Left kidney (tissue), 2 donors: ENCODE data around the gene ZBTB44. TPM values are rescaled to one million over a fixed set of nuclear protein-coding genes. Genes with fewer than 3 reads are reported as not detected.
"Not testable (repeated sequence)": the region's sequence is repeated elsewhere in the genome, so short reads cannot be mapped to it uniquely, and the experiment has no call there.

ENCODE experiments used
- DNase-seq: peaks from one replicate; pipeline ENCODE4 v3.0.0-alpha.2; 2013
- polyA plus RNA-seq: library from polyadenylated mRNA; unstranded; fragments of 120-200 nt; gene quantifications from one replicate; pipeline ENCODE4 v1.2.1, GENCODE V29; 2013; ENCODE audit not compliant: insufficient read length

The ZBTB44 gene
- polyA plus RNA-seq, 1 donor: 72.0 TPM

DNA sequence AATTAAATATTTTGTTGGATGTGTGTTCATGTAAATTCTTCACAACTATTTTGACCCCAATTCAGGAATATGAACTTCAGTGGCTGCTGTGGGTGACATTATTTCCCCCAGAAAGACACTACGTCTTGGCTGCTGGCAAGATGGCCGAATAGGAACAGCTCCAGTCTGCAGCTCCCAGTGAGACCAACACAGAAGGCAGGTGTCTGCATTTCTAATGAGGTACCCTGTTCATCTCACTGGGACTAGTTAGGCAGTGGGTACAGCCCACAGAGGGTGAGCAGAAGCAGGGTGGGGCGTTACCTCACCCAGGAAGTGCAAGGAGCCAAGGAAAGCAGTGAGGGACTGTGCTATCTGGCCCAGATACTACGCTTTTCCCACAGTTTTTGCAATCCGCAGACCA, 65.3 kb downstream of the ZBTB44 start:
- no peak for DNase-seq

DNA sequence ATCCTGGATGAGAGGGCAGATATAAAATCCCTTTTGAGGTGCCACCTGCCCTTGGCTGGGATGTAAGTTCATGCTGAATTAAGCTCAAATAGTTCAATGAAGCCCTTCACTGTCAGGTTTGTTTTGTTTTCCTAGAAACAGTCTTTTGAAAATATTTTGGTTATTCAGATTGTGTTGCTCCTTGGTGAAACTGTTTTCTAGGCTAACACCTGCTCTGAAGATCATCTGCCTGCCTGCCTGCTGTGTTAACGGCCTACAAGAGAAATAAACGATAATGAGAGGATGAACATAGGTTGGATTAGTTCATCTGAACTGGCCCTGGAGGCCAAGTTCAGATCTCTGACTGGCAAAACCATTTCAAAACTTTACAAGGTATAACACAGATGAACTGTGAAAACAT, 67.4 kb downstream of the ZBTB44 start:
- no peak for DNase-seq

DNA sequence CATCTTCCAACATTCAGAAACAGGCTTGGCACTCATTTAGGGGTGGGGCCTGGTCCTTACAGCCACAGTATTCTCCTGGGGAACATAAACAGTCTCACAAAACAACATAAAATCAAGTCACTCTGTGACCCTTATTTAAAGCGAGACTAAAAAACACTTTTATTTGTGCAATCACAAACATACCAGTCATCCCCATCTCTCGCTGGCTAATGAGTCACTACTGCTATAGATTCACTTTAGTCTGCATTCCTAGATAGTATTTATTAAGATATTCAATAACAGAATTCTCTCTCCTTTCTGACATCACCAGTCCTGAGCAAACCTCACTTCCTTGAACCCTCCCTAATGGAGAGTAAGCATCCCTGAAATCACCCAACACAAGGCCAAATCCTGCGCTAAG, 68.0 kb downstream of the ZBTB44 start:
- DNase-seq: no peak

DNA sequence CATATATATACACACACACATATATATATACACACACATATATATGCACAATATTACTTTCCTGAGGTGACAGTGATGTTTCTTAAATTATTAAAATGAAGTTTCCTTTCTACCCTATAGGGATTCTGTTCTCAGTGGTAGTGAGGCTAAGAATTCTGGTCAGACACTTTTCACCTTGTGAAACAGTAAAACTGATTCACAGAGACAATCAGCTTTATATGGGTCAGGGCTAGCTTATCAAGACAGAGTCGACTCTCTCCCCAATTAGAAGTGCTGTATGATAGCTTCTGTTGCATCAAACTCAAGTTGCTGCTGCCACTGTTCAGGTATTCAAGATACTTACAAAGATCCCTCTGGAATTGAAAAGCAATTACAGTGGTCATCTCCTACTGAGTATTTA, 68.4 kb downstream of the ZBTB44 start:
- DNase-seq: no peak

DNA sequence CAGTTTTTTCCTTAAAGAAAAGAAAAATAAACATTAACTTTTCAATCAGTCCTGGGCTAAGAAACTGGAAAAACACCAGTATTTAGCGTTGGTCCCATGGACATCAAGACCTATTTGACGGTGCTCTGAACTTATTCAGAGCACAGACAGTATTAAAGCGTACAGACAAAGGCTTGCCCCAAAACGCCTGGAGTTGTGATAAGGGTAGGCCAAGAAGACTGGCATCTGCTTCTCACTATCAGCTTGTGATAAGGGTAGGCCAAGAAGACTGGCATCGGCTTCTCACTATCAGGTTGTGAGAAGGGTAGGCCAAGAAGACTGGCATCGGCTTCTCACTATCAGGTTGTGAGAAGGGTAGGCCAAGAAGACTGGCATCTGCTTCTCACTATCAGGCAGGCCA, 69.3 kb downstream of the ZBTB44 start:
- DNase-seq: not testable (repeated sequence)

DNA sequence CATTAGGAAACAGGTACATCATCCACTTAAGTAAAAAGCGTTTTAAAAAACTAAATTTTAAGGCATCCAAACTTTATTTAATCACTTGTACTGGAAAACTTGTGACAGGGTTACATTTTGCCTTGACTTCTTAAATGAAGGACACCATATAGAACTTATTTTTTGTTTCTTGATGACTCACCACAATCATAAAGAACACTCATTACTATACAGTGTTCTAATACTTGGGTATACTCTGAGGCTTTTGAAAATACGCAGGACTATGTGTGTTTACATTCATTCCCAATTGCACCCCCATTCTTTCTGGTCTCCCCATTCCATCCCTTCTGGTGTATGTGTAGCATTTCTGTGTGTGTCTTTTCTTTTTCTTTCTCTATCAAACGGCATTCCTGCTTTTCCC, 69.9 kb downstream of the ZBTB44 start:
- no peak for DNase-seq

DNA sequence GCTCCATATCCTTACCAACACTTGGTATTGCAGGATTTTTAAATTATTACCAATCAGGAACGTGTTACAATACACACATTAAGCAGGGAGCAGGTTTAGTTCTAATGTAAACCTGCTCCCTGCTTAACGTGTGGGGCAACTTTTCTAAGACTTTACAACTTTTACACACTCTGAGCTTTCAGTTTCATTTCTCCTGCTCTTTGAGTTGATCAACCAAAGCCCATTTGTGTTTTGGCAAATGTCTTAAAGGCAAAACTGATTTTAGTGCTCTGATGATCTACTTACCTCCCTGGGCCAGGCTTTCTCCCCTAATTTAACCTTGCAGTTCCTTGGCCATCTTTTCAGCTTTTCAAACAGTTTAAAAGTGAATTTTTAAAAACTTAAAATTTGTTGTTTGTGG, 70.9 kb downstream of the ZBTB44 start:
- DNase-seq: no peak

DNA sequence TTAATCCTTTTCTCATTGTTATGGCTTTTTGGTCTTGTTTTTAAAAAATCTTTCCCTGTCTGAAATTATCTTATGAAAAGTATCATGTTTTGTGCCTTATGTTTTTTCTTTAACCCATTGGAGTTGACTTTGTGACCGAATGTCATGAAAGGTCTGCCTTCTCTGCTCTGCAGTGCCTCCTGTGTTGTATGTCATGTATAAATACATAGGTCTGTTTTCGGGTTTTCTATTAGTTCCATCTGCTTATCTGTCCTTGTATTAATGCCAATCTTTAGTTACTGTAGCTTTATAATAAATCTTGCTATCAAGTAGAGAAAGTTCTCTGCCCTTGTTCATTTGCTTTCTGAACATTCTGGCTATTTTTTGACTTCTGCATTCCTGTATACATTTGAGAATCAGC, 73.0 kb downstream of the ZBTB44 start:
- no peak for DNase-seq

DNA sequence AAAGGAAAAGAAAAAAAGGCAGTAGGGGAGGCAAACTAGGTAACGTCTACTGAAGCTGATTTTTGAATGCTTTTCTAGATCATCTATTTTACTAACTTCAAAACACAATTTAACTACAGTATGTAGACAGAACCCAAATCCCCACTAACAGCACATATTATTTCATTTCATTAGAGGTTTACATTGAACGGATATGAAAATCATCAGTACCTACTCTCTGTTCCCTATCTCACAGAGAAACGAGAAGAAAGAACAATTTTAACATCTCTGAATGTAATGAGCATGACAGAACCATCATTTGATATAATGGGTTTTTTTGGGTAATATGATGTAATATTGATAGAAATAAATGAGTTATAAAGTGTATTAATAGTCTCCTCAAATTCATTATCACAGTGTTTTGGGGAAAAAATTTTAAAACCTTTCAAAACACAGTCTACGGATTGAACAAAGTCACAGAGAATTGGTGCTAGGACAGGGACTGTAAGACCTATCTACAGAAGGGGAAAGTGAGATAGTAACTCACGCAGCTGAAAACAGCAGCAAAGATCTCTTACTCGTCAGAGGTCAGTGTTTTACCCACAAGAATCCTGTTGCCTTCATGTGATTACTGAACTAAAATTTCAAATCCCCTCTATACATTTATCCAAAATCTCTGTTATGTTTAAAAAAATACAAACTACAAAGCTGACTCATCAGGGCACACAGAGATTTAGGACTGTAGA, 77.3 kb downstream of the ZBTB44 start:
- no peak for DNase-seq

DNA sequence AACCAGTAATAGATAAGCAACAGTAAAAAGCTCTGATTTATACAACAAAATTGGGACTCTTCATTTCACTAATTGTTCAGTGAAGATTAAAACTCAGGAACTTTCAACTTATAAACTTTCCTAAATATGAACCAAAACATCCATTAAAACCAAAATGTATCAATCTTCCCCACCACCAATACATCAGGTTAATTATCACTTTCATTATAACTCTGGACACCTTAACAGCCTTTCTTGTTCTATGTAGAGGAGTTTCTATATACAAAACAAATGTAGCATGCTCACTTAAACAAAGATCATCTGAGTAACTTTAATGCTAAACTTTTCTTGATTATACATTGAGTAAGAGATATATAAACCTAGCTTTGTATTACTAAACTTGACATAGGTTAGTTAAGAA, 80.4 kb downstream of the ZBTB44 start:
- DNase-seq: no peak

DNA sequence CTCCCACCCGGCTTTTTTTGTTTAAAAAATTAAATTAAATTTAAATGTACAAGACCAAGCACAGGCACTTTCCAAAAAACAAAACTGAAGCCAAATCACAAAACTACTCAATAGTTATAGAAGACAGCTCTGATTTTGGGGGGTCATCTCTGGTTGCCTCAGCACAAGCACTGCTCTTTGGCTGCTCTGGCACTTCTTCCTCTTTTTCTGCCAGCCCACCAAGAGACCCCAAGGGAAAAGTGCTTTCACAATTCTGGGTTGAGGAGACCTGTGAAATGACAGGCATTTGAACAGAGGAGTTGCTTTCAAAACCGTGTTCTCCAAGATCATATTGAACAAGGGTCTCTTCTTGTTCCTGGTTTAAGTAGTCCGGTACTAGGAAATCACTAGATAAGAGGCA, 80.8 kb downstream of the ZBTB44 start:
- DNase-seq: not testable (repeated sequence)

DNA sequence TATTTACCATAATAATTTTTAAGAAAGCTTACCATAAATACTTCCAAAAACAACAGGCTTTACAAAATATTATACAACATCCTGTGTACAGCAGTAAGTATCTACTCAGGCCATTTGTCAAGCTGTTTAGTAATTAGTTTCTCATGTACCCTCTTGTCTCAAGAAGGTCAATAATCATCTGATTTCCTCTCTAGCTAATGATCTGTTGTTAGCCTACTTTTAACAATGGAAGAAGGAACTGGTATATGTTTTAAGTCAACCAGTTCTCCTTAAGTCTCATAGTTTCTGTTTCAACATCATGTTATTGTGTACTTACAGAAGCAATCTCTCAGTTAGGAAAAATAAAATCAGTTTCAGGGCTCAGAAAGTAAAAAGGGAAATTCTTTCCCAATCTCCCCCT, 81.2 kb downstream of the ZBTB44 start:
- not testable (repeated sequence) for DNase-seq

DNA sequence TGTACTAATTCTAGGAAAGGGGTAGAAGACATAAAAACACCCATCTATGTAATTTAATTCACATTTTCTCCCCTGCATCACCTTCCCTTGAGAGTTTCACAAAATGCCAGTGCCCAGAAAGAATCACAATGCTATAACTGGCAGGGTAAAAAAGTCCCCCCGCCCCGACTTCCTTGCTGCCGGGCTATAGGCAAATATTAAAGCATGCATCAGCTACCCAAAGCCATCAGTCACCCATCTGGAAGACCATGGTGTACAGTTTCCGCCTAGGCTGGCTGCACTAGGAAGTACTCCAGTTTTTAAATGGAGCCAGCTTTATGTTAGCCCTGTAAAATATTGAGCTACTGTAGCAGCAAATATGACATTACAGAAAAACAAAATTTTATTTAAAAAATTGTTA, 87.3 kb downstream of the ZBTB44 start:
- no peak for DNase-seq

DNA sequence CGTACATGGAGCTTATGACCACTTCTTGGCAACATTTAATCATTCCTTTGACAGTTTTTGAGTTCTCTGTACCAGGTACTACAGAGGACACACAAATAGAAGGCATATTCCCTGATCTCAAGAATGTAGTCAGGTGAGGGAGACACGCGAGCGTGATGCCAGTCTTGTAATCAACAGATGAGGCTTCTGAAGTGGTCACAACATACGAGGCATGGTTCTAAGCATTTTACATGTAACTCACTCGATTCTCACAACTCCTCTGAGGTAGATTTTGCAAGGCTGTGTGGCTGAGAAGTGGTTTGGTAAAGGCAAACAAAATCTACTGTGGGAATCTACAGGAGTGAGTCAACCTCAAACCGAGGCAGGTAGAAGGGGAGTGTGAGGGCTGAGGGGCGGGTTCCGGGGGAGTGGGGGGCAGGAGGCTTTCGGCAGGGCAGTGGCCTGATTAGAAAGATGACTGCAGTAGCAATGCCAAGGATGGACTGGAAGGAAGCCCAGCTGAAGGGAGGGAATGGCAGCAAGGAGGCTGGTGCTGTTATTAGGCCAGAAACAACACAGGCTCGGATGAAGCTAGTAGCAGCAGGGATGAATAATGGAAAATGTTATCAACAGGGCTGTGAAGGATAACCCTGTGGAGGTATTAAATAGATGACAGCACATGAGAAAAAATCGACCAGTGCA, 91.3 kb downstream of the ZBTB44 start:
- DNase-seq: no peak

DNA sequence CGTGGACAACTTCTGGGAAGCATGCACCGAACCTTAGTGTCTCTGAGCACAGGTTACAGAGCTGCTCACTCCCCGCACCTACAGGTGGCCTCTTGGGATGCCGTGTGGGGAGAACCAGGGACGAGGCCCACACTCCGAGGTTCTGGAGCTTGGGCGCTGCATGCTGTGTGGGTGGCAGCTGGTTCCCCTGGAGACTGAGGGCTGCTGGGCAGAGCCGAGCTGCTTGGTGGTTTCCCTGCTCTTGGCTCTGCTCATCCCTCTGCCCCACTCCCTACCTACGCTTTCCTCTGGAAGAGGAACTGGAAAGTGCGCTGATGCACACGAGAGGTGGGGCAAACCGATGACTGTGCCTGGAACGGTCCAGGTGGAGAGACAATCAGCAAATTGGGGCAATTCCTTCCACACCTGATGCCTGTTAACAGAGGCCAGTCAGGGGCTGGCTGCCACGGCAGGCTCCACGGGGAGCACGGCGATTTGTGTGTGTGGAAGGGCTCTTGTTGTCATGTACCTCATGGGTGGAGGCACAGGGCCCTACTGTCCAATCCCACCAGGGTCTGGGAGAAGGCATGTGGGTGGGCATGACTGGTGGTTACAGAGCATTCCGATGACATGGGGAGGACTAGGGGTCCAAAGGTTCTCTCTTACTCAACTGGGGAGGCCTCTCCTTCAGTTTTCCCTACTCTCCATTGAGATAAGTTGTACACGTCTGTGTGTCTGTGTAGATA, 94.2 kb downstream of the ZBTB44 start:
- no peak for DNase-seq

DNA sequence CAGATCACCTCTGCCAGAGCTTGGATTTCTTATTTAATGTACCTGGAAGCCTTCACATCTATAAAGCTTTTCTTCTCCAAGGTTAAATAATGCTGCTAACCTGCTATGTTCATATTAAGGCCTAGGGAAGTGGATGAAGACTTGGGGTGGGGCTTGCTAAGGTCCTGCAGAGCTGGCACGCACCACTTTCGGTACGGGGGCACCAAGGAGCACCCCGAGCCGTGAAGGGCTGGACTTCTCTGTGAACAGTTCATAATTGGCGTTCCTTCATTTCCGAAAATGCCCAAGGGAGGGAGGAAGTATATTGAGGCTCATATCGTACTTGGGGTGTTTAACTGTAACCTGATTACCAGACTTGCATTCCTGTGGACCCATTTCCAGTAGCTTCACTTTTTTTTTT, 95.6 kb downstream of the ZBTB44 start:
- no peak for DNase-seq

DNA sequence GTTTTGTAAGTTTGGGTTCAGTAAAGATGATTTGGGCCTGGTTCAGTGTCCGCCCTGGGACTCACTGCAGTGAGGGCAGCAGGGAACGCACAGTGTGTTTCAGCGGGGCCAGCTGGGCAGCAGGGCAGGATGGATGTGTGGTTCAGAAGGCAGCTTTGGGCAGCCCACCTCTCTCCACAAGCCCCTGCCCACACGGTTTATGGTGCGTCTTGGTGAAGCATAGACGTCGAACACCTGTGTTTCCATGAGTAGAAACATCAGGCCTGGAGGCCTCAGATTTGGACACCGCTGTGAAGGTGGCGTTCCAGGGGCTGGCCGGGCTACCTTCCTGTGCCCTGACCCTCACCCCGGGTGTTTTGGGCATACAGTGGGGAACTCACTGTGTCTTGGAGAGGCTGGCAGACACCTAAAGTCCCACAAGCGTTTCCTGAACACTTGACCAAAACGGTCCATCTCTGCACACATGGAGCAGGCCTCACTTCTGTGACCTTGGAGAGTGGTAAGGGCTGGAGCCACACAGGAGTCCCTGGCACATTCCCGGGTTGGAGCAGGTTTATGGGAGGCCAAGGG, 96.1 kb downstream of the ZBTB44 start:
- DNase-seq: no peak

DNA sequence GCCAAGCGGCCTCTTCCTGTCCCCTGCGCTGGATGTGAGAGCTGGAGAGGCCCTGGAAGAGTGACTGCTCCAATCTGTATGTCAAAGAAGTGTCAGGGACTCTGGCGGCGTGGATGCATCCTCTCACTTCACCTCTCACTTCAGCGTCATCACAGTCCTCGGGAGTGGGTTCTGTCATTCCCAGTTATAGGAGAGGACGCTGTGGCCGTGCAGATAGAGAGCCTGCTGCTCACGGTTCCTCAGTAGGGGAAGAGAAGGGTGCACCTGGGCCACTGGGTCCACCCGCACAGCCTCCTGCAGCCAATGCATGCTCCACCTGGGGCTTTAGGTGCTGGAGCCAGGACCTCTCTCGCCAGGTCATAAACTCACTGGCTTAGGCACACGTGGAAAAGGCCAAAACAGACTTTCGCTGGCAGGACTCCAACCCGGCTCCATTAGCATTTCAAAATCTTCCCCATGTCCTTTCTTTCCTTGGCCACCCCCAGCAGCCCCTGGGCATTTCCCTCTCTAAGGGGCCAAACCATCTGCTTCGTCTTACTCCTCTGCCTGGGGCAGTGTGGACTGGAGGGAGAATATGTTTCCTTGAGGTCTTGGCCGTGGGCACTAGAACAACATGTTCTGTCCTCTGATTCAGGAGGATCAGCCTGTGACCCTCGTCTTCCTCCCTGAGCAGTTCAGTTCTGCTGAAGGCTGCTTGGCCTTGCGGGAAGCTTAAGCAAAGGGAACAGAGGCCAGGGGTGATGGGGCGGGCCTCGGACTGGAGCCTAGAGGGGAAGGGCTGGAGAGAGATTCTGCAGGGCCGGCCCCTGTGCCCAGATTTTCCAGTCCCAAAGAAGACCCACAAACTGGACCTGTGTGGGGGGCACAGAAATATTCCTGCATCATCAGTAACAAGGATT, 97.3 kb downstream of the ZBTB44 start:
- DNase-seq: no peak

DNA sequence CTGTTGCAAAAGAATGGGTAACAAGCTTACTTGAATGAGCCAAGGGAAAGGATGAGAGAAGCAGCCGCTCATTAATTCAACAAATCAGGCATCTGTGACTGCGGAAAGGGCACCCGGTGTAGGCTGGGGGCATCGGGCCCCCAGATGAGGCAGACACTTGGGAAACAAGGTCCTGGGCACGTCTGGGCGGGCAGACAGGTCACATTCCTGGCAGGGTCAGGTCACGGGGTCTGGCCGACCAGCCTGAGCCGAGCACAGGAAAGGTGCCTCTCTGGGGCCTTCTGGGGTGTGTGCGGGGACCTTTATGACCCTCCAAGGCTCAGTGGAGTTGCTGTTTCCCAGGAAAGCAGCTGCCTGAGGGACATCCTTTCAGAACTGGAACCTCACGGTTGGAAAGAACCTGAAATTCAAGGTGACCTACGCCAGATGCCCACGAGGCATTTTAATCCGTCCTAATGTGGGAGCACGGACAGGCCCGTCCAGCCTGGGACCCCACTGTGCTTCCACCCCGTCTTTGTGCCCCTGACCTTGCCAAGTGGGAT, 98.1 kb downstream of the ZBTB44 start:
- no peak for DNase-seq

DNA sequence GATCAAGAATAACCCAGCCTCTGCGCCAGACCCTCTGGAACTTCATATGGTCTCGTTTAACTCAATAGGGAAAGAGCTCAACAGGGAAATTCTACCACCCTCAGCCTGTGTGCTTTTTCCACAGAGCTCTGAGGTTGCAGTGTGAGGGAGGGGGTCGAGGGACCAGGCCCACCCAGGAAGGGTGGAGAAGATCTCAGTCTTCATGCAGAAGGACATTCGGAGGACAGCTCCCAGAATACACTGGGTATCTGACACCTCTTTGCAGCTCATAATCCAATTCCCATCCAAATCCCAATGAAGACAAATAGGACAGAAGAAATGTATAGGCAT, 98.5 kb downstream of the ZBTB44 start:
- no peak for DNase-seq

DNA sequence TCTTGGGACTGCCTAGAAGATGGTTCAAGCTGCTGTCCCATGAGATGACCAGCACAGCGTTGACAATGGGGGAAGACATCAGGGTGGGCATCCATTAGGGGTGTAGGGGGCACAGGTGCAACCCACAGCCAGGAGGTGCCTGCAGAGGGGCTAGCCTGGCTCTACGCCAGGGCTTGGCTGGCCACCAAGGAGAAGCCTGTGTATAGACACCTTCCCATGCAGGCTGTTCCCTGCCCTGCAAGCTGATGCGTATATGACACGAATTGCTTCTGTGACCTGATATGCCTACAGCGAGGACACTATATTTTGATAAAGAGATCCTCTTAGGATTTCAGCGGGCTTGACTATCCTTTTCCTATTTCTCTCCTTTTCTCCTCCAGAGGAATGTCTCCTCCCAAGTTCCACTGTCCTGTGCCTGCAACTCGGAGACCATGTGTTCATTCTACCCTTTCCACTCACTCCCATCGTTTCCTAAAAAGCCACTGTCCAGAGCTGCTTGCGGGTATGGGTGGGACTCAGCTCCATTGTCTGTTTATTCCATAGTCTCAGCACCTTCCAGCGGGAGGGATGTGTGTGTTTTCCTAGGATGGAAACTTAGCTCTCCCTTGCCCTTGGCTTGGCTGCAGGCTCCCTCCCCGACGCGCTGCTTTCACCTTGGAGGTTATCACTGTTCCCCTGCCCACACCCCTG, 99.0 kb downstream of the ZBTB44 start:
- no peak for DNase-seq
